Pancreas (tissue), 10 donors: Measurements from ENCODE around the gene ARHGAP32. TPM values are rescaled to one million over a fixed set of nuclear protein-coding genes. Genes with fewer than 3 reads are reported as not detected.
A peak's percentile ranks its signal among the peaks of the same experiment; 100 is the strongest.

ENCODE experiments used
- ATAC-seq, 4 donors: fragments of 200-7000 bp; cut with Tn5 transposase; one replicate each; pipeline versions ENCODE4 v1.8.0 to v1.9.1; 2020; ENCODE audit warnings: mild to moderate bottlenecking in 4 of 4, moderate library complexity in 4 of 4
- DNase-seq, 6 donors: peaks; one replicate each; pipeline ENCODE4 v3.0.0-alpha.2; 2020
- FAIRE-seq: peaks from 2 replicates; lab custom pipeline; 2012; peaks lifted over from hg19 to GRCh38; lab: Jason Lieb, UNC
- H3K27ac ChIP-seq, 4 donors: fragments of 200-600 bp; sonication (generic); 1 replicate in 3 of 4; 2 replicates in 1 of 4; pipeline versions ENCODE4 v1.5.0 to v1.8.0; 2020
- H3K27me3 ChIP-seq, 4 donors: fragments of 200-600 bp; one replicate each; pipeline ENCODE4 v1.8.0; 2021
- H3K36me3 ChIP-seq, 3 donors: fragments of 200-600 bp; sonication (generic) in 1 of 3; one replicate each; pipeline versions ENCODE4 v1.5.0 to v1.8.0; 2020 to 2021
- H3K4me1 ChIP-seq, 3 donors: fragments of 200-600 bp; one replicate each; pipeline ENCODE4 v1.8.0; 2021
- H3K4me3 ChIP-seq, 4 donors: fragments of 200-600 bp; sonication (generic) in 2 of 4; one replicate each; pipeline versions ENCODE4 v1.5.0 to v1.8.0; 2020 to 2021
- H3K9me3 ChIP-seq, 4 donors: fragments of 200-600 bp; one replicate each; pipeline ENCODE4 v1.8.0; 2021
- CTCF ChIP-seq, 4 donors: fragments of 200-600 bp; sonication (generic) in 3 of 4; IDR thresholded peaks; one replicate each; pipeline versions ENCODE4 v1.5.0 to v1.8.0; 2021; ENCODE audit warnings: antibody characterized with exemption in 4 of 4
- WGBS, 2 donors: extraction: QIAGEN DNeasy Blood & Tissue Kit; methylation state at CpG; one replicate each; pipeline ENCODE4 v1.1.7; 2013; 5-methylcytosine and 5-hydroxymethylcytosine counted together
- intact Hi-C, 3 donors: fragments of 100-400 bp; cut with DNase I; formaldehyde crosslinking; loops; one replicate each; pipeline versions ENCODE4 v1.11.1 to v1.14.2; 2022
- polyA plus RNA-seq, 2 donors: library from polyadenylated mRNA; stranded (reverse); fragments of 200-250 nt; gene quantifications; one replicate each; pipeline ENCODE4 v1.2.3, GENCODE V29; 2013
- total RNA-seq, 6 donors: library from RNA; stranded (reverse); fragmentation: NEBNext Ultra II Directional in 4 of 6; extraction: Animal tissue kit (Norgen Biotek cat#: 25700) in 4 of 6; gene quantifications; one replicate each; pipeline versions ENCODE4 v1.2.1 to v1.2.4, GENCODE V29; 2021 to 2023
- donor health status: healthy with polysubstance abuse.
- donor health status: DM: no; HTN: no; CAD: no; lungs with moderate emphysema.
- donor health status: DM: no; HTN: no; CAD: no.
- donor health status: control.
- donor health status: control.
- donor health status: Bipolar disorder and iron deficiency.
- donor health status: DM: yes; HTN: yes; CAD: no.
- donor health status: DM: no; HTN: no; CAD: no.
- donor health status: DM: no; HTN: no; CAD: no.
- donor health status: DM: yes; HTN: yes; CAD: no.

The ARHGAP32 gene
- total and polyA plus RNA-seq, 8 donors = 5.0 to 36.6 (median 22.3) TPM

- H3K4me1 ChIP-seq = no peaks in the 10 kb centered on the region
- no peak for DNase-seq
- no peak for FAIRE-seq
Observed at GRCh38 chr11:128929468-128929867, 262.7 kb downstream of the ARHGAP32 start.

GRCh38 chr11:128928400-128928799 is 263.7 kb downstream of the ARHGAP32 start:
- Histone ChIP-seq H3K4me3 (no peak overlapping the region), H3K4me1 (no peaks in the 10 kb centered on the region), H3K9me3 (no peaks in the 10 kb centered on the region), H3K27ac (no peak overlapping the region), H3K27me3 (no peaks in the 10 kb centered on the region), H3K36me3 (no peaks in the 10 kb centered on the region)
- FAIRE-seq (no peak), ATAC-seq (no peak), DNase-seq (no peak)
- intact Hi-C loops = no loop called here
- WGBS, 2 donors = 65 to 73% methylated on average over 5 of the region's 5 CpGs
- no peak for TF ChIP-seq CTCF (IDR thresholded peaks at IDR 0.05)

More at GRCh38 chr11:128929468-128929867, 262.7 kb downstream of the ARHGAP32 start:
- TF ChIP-seq CTCF (IDR thresholded peaks at IDR 0.05) = no peak
- intact Hi-C loops = no loop called here
- 49 to 61% methylated on average over 5 of the region's 5 CpGs for WGBS, 2 donors
- Histone ChIP-seq H3K27ac (no peak overlapping the region), H3K4me3 (no peak overlapping the region), H3K36me3 (no peaks in the 10 kb centered on the region), H3K9me3 (no peaks in the 10 kb centered on the region), H3K27me3 (no peaks in the 10 kb centered on the region)
- no peak for ATAC-seq

- no peak overlapping the region for H3K27ac ChIP-seq
- no peak for ATAC-seq
- DNase-seq = peak in 1 of 6 donors; percentile 51
- no peak overlapping the region for H3K4me3 ChIP-seq
- no peak for FAIRE-seq
- H3K36me3 ChIP-seq = no peaks in the 10 kb centered on the region
- H3K4me1 ChIP-seq = no peaks in the 10 kb centered on the region
- H3K27me3 ChIP-seq = no peaks in the 10 kb centered on the region
- TF ChIP-seq CTCF (IDR thresholded peaks at IDR 0.05) = no peak
- 72 to 80% methylated on average over 12 of the region's 12 CpGs for WGBS, 2 donors
- H3K9me3 ChIP-seq = no peaks in the 10 kb centered on the region
- intact Hi-C loops = no loop called here
Observed at GRCh38 chr11:128927683-128928336, 264.3 kb downstream of the ARHGAP32 start.

- intact Hi-C loops = no loop called here
- no peak for TF ChIP-seq CTCF (IDR thresholded peaks at IDR 0.05)
- no peak for FAIRE-seq
- 63 to 70% methylated on average over 11 of the region's 11 CpGs for WGBS, 2 donors
- no peak for DNase-seq
- Histone ChIP-seq H3K9me3 (no peaks in the 10 kb centered on the region), H3K4me3 (no peak overlapping the region), H3K27ac (no peak overlapping the region), H3K36me3 (no peaks in the 10 kb centered on the region), H3K27me3 (no peaks in the 10 kb centered on the region), H3K4me1 (no peaks in the 10 kb centered on the region)
- no peak for ATAC-seq
Observed at GRCh38 chr11:128927108-128927461, 265.0 kb downstream of the ARHGAP32 start.

- H3K9me3 ChIP-seq = no peaks in the 10 kb centered on the region
- no peak for TF ChIP-seq CTCF (IDR thresholded peaks at IDR 0.05)
- H3K36me3 ChIP-seq = no peaks in the 10 kb centered on the region
- no peaks in the 10 kb centered on the region for H3K4me1 ChIP-seq
- FAIRE-seq (no peak), DNase-seq (no peak), ATAC-seq (no peak)
- no peak overlapping the region for H3K4me3 ChIP-seq
- no peak overlapping the region for H3K27ac ChIP-seq
- H3K27me3 ChIP-seq = no peaks in the 10 kb centered on the region
- 80 to 82% methylated on average over 17 of the region's 17 CpGs for WGBS, 2 donors
- intact Hi-C loops = no loop called here
Observed at GRCh38 chr11:128926437-128927107, 265.6 kb downstream of the ARHGAP32 start.
